Stimulated activated CD4-positive, alpha-beta T cell treated with anti-CD3 and anti-CD28 coated beads, Interleukin-1b, Interleukin-23, amount 100 ng/mL, for 48 hours (primary cell): ENCODE data around the gene C22orf39.

Experiments used
- DNase-seq: peaks from one replicate; pipeline ENCODE4 v3.0.0-alpha.2; 2020

The C22orf39 gene

GRCh38 chr22:19447330-19448075 lies at the start of gene C22orf39:
TSS of gene C22orf39 (minus strand) at chr22:19447711. CDS start at chr22:19447688, 23 bp downstream.
- DNase-seq, result peak; percentile 88

- no peak for DNase-seq
Measured at GRCh38 chr22:19497245-19497644, 49.7 kb upstream of the C22orf39 start.

GRCh38 chr22:19496324-19496630 lies 48.8 kb upstream of the C22orf39 start:
- DNase-seq, result no peak

GRCh38 chr22:19495562-19496323 lies 48.2 kb upstream of the C22orf39 start:
- DNase-seq, result no peak

- DNase-seq, result no peak
Measured at GRCh38 chr22:19494676-19495173, 47.2 kb upstream of the C22orf39 start.

- no peak for DNase-seq
Measured at GRCh38 chr22:19494001-19494560, 46.6 kb upstream of the C22orf39 start.

GRCh38 chr22:19492504-19493174 lies 45.1 kb upstream of the C22orf39 start:
- DNase-seq, result no peak

GRCh38 chr22:19490628-19491230 lies 43.2 kb upstream of the C22orf39 start:
- DNase-seq, result no peak

GRCh38 chr22:19488884-19489843 lies 41.7 kb upstream of the C22orf39 start:
- DNase-seq, result no peak

GRCh38 chr22:19488285-19488684 lies 40.8 kb upstream of the C22orf39 start:
- DNase-seq, result no peak

- no peak for DNase-seq
Measured at GRCh38 chr22:19483481-19484244, 36.2 kb upstream of the C22orf39 start.

- no peak for DNase-seq
Measured at GRCh38 chr22:19482297-19482696, 34.8 kb upstream of the C22orf39 start.

GRCh38 chr22:19480789-19481188 lies 33.3 kb upstream of the C22orf39 start:
- DNase-seq, result no peak

GRCh38 chr22:19480173-19480568 lies 32.7 kb upstream of the C22orf39 start:
- DNase-seq, result peak; percentile 20

GRCh38 chr22:19479355-19480172 lies 32.1 kb upstream of the C22orf39 start, which contains the start of gene CDC45:
TSS of gene CDC45 (plus strand) at chr22:19479920. CDS start at chr22:19479969, 49 bp downstream.
- peak; percentile 95 for DNase-seq

GRCh38 chr22:19478901-19479354 lies 31.4 kb upstream of the C22orf39 start, which contains the start of gene UFD1:
TSS of gene UFD1 (minus strand) at chr22:19479193. CDS start at chr22:19479085, 108 bp downstream.
- DNase-seq, result peak; percentile 84

- no peak for DNase-seq
Measured at GRCh38 chr22:19478045-19478900, 30.8 kb upstream of the C22orf39 start.

GRCh38 chr22:19477321-19478044 lies 30.0 kb upstream of the C22orf39 start:
- no peak for DNase-seq
